HG02870 (cell line): ENCODE data around the gene LRRC23.

Source experiments
- ATAC-seq: cut with Tn5 transposase; IDR thresholded peaks from one replicate; pipeline ENCODE4 v1.9.1; 2021; ENCODE audit warnings: mild to moderate bottlenecking, moderate library complexity; ENCODE audit not compliant: unreplicated experiment

LRRC23 gene

GRCh38 chr12:6955108-6956020, 50.7 kb downstream of the LRRC23 start:
- ATAC-seq, result no peak

GRCh38 chr12:6956021-6956727, 51.6 kb downstream of the LRRC23 start:
- no peak for ATAC-seq

- no peak for ATAC-seq
Measured at GRCh38 chr12:6957151-6957701, 52.6 kb downstream of the LRRC23 start.

GRCh38 chr12:6957741-6958608, 53.4 kb downstream of the LRRC23 start:
- ATAC-seq, result no peak

GRCh38 chr12:6958609-6959057, 54.0 kb downstream of the LRRC23 start:
- ATAC-seq, result no peak

GRCh38 chr12:6959058-6959804, 54.6 kb downstream of the LRRC23 start:
- ATAC-seq, result no peak

GRCh38 chr12:6959805-6960592, 55.4 kb downstream of the LRRC23 start:
- no peak for ATAC-seq

- ATAC-seq, result peak; percentile 30
Measured at GRCh38 chr12:6960593-6961277, 56.1 kb downstream of the LRRC23 start.

- no peak for ATAC-seq
Measured at GRCh38 chr12:6961278-6961694, 56.7 kb downstream of the LRRC23 start.

- ATAC-seq, result no peak
Measured at GRCh38 chr12:6961695-6962284, 57.2 kb downstream of the LRRC23 start.

- ATAC-seq, result no peak
Measured at GRCh38 chr12:6962285-6963015, 57.8 kb downstream of the LRRC23 start.

- ATAC-seq, result no peak
Measured at GRCh38 chr12:6963016-6963731, 58.6 kb downstream of the LRRC23 start.
